ENCODE data around the gene ATXN7. TPM values are rescaled to one million over a fixed set of nuclear protein-coding genes. Genes with fewer than 3 reads are reported as not detected.
A peak's percentile ranks its signal among the peaks of the same experiment; 100 is the strongest.

ATXN7 gene
- total RNA-seq, 4 donors from 2014 or later = 44.8 to 113 (median 51.0) TPM

- Histone ChIP-seq H3K9me3 (no peaks in the 10 kb centered on the region), H3K4me1 (peaks cover 47 to 92% (median 84%) of the 10 kb centered on the region in 4 donors), H3K27me3 (no peaks in the 10 kb centered on the region), H3K27ac (peak overlapping the region; percentile 82 to 92 (median 92)), H3K36me3 (no peaks in the 10 kb centered on the region), H3K4me3 (peak overlapping the region; percentile 9 to 42 (median 20))
- intact Hi-C loops (cut with DNase I; ENCODE audit: low total_unique reads) = no loop called here
- 4 to 5% methylated on average over 8 to 11 of the region's 11 CpGs for WGBS, 2 donors (ENCODE audit: low coverage in 1 of 2)
- peak; percentile 57 for DNase-seq
- TF ChIP-seq POLR2A (IDR thresholded peaks at IDR 0.05) = peak; percentile 43
- TF ChIP-seq POLR2AphosphoS5 (IDR thresholded peaks at IDR 0.05) = peak in 2 of 3 donors; percentile 27 to 63
- no peak for TF ChIP-seq EP300 (IDR thresholded peaks at IDR 0.05; ENCODE audit: low read depth)
- TF ChIP-seq, protein P1, sequence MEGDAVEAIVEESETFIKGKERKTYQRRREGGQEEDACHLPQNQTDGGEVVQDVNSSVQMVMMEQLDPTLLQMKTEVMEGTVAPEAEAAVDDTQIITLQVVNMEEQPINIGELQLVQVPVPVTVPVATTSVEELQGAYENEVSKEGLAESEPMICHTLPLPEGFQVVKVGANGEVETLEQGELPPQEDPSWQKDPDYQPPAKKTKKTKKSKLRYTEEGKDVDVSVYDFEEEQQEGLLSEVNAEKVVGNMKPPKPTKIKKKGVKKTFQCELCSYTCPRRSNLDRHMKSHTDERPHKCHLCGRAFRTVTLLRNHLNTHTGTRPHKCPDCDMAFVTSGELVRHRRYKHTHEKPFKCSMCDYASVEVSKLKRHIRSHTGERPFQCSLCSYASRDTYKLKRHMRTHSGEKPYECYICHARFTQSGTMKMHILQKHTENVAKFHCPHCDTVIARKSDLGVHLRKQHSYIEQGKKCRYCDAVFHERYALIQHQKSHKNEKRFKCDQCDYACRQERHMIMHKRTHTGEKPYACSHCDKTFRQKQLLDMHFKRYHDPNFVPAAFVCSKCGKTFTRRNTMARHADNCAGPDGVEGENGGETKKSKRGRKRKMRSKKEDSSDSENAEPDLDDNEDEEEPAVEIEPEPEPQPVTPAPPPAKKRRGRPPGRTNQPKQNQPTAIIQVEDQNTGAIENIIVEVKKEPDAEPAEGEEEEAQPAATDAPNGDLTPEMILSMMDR (IDR thresholded peaks at IDR 0.05) = no peak
- in situ Hi-C loops (cut with MboI; ENCODE audit: low pct_ligation_motif_present in 1 of 4, low pct_unique_long_range_greater_than_20kb in 1 of 4, low sequenced_read_pairs in 3 of 4) = no loop called here
Observed at GRCh38 chr3:63967675-63968611, 104.3 kb downstream of the ATXN7 start.

- intact Hi-C loops (cut with DNase I; ENCODE audit: low total_unique reads) = no loop called here
- no peaks in the 10 kb centered on the region for H3K36me3 ChIP-seq
- no peaks in the 10 kb centered on the region for H3K27me3 ChIP-seq
- 5 to 22% methylated on average over 3 of the region's 3 CpGs for WGBS, 2 donors (ENCODE audit: low coverage in 1 of 2)
- peaks cover 51 to 88% (median 84%) of the 10 kb centered on the region in 4 donors for H3K4me1 ChIP-seq
- TF ChIP-seq EP300 (IDR thresholded peaks at IDR 0.05; ENCODE audit: low read depth) (no peak), POLR2AphosphoS5 (IDR thresholded peaks at IDR 0.05) (no peak), POLR2A (IDR thresholded peaks at IDR 0.05) (no peak)
- TF ChIP-seq, protein P1 (IDR thresholded peaks at IDR 0.05) = peak in 1 of 5 experiments; percentile 13
- in situ Hi-C loops (cut with MboI; ENCODE audit: low pct_ligation_motif_present in 1 of 4, low pct_unique_long_range_greater_than_20kb in 1 of 4, low sequenced_read_pairs in 3 of 4) = no loop called here
- peak overlapping the region in 3 of 4 donors; percentile 18 to 42 (median 22) for H3K4me3 ChIP-seq
- H3K9me3 ChIP-seq = no peaks in the 10 kb centered on the region
- H3K27ac ChIP-seq = peak overlapping the region; percentile 82 to 92 (median 92)
- no peak for DNase-seq
Observed at GRCh38 chr3:63968612-63969350, 105.1 kb downstream of the ATXN7 start.

GRCh38 chr3:63969876-63970275 lies 106.2 kb downstream of the ATXN7 start:
- intact Hi-C loops (cut with DNase I; ENCODE audit: low total_unique reads) = no loop called here
- peak overlapping the region; percentile 82 to 92 (median 92) for H3K27ac ChIP-seq
- no peaks in the 10 kb centered on the region for H3K36me3 ChIP-seq
- H3K4me3 ChIP-seq = peak overlapping the region in 1 of 4 donors; percentile 42
- H3K4me1 ChIP-seq = peaks cover 51 to 84% (median 76%) of the 10 kb centered on the region in 4 donors
- TF ChIP-seq, protein P1 (IDR thresholded peaks at IDR 0.05) = no peak
- TF ChIP-seq POLR2A (IDR thresholded peaks at IDR 0.05) (no peak), POLR2AphosphoS5 (IDR thresholded peaks at IDR 0.05) (no peak), EP300 (IDR thresholded peaks at IDR 0.05; ENCODE audit: low read depth) (no peak)
- in situ Hi-C loops (cut with MboI; ENCODE audit: low pct_ligation_motif_present in 1 of 4, low pct_unique_long_range_greater_than_20kb in 1 of 4, low sequenced_read_pairs in 3 of 4) = no loop called here
- H3K27me3 ChIP-seq = no peaks in the 10 kb centered on the region
- 0 to 4% methylated on average over 1 to 2 of the region's 2 CpGs for WGBS, 2 donors (ENCODE audit: low coverage in 1 of 2)
- no peak for DNase-seq
- no peaks in the 10 kb centered on the region for H3K9me3 ChIP-seq
